OCI-M2 (cell line): Measurements from ENCODE around the gene E2F1.
"Not testable (repeated sequence)": the region's sequence is repeated elsewhere in the genome, so short reads cannot be mapped to it uniquely, and the experiment has no call there.

Experiments used
- DNase-seq: peaks from one replicate; lab custom pipeline; 2025; ENCODE audit not compliant: unreplicated experiment; lab: John Stamatoyannopoulos, UW

The E2F1 gene

DNA sequence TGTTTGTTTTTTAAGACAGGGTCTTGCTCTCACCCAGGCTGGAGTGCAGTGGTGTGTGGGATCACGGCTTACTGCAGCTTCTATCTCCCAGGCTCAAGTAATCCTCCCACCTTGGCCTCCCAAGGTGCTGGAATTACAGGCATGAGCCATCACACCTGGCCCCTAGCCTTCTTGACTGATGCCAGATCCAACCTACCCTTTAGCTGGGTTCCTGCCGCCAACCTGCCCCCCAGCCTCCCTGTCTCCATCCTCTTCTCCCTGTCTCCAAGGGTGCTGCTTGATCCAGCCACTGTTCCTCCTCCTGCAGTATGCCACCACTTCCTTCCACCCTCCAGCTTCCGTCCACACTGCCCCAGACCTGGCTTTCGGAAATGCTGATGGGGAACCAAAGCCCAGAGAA is 27.3 kb downstream of the E2F1 start:
- DNase-seq, result no peak

DNA sequence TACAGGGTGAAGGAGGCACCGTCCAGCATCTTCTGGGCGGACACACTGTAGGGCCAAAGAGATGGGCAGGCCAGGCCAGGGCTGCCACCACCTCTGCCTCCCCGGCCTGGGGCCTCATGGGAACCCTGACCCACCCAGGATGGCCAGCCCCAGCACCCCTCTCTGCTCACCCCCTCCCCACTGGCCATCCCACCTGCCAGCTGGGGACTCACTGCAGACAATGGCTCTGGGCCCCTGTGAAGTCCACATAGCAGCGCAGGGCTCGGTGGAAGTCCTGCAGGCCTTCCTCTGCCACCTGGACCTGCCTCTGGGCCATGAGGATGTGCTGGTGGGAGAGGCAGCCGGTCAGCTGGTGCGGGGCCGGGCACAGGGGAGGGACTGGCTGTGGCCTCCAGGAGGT is 27.7 kb downstream of the E2F1 start:
- no peak for DNase-seq

DNA sequence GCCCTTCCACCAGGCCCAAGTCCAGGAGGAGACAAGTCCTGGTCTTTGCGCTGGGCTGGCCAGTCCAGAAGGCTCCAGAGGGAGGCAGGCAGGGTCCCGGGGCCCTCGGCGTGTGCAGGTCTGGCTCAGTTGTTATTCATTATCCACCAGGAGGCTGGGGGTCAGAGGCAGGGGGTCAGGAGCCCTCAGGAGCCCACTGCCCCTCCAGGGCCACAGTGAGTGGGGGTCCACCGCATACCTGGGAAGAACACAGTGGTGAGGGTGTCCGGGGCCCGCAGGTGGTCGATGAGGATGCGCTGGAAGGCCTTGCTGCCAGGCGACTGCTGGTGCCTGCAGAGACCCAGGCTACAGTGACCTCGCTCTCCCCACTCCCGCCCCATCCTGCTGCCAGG is 28.5 kb downstream of the E2F1 start:
- no peak for DNase-seq

DNA sequence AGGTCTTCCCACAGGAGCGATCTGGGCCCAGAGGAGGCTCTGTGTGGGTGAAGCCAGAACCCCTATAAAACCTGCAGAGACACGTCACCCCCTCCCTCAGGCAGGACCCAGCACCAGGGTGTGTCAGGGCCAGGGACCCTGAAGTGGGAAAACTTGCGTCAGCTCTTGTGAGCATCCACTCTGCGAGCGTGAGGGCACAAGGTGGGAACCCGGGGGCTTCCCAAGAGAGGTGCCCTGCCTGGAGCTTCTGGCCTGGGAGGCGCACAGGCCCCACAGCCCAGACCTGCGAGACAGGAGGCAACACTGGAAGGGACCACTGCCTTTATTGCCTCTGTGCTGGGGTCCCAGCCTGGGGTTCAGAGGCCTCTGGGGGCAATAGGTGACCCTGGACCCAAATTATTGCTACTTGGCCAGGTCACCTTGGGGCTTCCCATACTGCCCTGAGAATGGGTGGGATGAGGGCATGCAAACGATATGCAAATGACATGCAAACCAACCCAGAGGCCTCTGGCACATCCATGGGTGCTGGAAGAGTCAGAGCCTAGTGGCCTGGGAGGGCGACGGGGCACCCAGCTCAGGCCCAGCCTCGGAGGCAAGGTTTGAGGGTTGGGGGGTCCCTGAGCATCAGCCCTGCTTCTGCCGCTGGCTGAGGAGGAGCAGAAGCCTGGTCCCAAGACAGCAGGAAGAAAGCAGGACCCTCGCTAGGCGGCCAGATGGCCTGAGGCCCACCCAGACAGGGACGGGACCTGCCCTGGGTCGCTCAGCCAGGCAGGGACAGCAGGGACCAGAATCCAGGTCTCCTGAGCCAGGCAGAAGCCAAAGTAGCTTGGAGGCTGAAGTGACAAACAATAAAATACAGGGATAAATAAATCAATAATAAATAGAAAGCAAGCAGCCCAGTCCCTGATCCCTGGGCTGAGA is 29.1 kb downstream of the E2F1 start:
- DNase-seq, result no peak

DNA sequence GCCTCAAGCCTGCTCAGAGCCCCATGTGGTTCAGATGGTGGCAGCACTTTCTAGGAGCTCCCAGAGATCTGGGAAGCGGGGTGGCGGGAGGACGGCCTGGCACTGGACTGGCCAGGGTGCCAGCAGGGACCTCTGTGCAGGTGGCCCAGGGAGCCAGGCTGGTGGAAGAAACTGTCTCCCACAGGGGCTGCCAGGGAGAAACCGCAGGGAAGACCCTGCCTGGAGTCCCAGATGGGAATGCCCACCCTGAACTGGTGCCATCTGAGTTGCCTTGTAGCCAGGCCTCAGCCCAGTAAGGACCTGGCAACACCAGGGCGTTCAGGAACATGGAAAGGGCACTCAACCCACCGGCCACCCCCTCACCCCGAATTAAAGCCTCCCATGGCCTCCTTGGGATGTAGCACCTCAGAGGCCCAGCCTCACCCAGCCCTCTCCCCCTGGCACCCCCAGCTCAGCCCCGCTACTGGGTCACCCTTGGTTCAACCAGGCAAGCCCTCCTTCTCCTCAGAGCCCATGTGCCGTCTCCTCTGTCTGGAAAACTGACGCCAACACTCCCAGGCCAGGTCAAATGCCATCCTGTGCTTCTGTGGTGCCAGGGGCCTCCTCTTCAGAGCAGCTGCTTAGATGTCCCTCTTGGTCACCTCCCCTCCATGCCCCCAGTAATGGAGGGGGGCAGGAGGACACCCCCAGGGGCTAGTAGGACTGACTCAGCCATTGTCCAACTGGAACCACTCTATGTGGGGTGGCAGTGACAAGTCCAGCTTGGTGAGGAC is 30.0 kb downstream of the E2F1 start:
- no peak for DNase-seq

DNA sequence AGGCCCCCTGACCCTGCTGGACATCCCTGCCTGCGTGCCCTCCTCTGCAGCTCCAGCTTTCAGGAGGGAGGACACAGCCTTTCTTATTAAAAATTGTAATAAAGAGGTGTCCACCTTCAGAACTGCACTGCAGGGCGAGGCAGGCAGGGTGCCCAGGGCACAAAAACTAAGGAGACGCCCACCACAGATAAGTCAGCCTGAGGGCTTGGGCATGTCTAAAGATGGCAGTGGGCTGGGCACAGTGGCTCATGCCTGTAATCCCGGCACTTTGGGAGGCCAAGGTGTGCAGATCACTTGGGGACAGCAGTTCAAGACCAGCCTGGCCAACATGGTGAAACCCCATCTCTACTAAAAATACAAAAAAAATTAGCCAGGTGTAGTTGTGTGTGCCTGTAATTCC is 31.0 kb downstream of the E2F1 start:
- DNase-seq, result no peak

DNA sequence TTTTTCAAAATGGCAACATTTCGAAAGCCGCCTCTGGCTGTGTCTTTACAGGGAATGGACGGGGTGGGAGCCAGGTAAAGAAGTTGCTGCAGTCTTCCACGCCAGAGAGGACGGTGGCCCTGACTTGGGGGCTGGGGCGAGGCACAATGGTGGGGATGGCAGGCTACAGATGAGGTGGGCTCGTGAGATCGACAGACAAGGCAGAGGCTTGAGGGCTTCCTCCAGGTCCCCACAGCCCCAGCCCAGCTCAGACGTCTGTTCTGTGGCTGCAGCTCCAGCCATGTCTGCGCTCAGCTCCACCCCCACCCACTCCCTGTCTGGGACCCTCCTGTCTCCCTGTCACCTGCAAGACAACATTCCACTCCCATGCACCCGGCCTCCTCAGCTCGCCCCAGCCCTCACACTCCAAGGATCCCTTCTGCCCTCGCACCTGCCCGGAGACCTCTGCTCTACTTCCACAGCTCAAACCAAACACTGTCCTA is 31.5 kb downstream of the E2F1 start:
- no peak for DNase-seq

DNA sequence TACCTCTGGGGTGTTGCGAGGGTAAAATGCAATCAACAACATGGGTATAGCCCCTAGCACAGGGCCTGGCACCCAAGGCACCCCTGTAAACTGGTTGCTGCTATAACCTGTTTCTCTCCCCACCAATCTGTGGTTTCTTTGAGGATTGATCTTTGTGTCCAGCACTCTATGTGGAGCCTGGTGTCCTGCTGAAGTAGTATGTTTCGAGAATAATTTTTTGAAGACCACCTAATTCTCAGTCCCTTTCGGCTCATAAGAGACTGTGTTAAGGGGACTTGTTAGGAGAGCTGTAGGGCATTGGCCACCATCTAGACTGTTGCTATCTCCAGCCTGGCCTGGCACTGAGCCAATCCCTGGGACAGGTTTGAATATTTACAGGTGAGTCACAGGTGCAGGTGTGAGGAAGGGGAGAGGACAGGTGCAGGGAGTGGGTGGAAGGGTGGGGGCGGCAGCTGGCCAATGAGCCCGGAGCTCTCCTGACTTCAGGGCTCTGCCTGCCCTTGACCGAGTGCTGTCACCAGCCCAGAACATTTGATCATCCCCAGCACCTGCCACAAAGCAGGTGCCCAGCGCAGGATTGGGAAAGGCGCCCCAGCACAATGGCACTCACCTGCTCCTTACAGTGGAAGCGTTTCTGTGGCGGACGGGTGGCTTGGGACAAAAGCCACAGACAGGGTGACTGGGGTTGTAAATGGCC is 32.1 kb downstream of the E2F1 start:
- DNase-seq, result no peak

DNA sequence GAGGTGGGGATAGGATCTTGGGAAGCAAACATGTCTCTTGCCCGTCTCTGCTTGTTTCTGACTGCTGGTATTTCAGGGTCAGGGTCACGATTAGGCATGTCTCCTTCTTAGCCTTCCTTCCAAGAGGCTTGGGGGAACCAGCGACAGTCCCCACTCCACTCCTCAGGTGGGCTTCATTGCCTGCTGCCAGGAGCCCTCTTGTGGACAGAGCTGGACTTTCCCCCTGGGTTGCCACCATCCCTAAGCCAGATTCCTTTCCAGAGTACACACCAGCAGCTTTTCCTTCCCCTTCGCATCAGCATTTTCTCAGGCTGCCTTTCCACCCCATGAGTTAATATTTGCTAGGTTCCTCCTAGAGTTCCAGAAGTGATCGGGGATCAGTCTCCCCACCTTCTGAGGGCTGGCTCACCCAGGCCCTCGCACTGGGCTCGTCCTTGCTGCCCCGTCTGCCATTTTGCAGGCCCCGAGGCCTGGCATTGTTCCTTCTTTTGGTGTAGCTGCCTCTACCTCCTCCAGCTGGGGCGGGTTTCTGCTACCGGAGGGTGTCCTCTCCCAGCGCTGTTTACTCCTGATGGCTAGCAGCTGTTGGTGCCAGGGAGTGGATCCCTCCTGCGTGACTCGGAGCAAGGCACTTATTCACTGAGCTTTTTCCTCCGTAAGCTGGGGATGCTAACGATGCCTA is 32.8 kb downstream of the E2F1 start:
- peak; percentile 24 for DNase-seq

DNA sequence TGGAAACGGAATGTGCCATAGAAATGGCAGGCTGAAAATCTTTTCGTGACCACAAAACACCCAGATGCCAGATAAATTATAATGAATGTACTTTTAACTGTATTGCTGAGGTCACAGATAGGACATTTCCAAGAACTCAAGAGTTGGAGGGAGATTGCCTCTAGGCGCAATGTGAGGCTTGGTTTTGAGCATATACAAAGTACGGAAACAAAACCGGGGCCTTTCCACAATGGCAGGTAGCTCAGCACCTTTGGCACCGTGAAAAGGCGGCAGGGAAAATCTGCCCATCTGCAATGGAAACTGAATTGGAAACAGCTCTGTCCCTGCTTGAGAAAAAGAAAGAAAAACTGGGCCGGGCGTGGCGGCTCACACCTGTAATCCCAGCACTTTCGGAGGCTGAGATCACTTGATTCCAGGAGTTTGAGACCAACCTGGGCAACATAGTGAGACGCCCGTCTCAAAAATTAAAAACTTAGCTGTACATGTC is 34.6 kb downstream of the E2F1 start:
- DNase-seq, result no peak

DNA sequence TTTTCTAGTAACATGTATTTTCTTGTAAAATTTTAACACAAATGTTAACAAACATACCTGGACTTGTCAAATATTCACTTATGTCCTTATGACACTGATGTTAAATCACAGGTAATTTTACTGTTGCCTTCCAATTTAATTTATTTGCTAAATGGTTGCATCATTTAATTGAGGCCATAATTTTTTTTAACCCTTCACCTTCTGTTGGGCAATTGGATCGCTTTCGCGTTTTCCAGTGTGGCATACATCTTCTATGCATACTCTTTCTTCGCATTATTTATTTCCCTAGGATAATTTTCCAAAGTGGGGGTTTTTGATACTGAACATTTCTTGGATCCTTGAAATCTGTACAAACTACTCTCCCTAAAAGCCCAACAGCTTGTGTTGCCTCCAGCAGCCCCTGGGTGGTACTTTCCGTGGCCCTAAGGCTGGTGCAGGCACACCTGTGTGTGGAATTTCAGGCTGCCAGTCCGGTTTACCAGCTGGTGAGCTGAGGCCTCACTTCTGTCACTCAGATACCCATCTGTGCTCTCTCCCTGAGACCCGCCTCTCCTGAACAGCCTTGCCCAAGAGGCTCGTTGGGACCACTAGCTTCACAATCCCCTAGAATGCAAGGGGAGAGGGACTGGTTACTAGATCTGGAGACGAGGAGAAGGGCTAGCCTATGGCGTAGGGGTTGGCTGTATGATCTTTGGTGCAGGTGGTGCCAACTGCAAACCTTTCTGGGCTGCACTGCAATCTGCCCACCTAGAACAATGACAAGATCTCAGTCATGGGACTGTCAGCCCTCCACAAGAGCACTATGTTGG is 35.2 kb downstream of the E2F1 start:
- no peak for DNase-seq

DNA sequence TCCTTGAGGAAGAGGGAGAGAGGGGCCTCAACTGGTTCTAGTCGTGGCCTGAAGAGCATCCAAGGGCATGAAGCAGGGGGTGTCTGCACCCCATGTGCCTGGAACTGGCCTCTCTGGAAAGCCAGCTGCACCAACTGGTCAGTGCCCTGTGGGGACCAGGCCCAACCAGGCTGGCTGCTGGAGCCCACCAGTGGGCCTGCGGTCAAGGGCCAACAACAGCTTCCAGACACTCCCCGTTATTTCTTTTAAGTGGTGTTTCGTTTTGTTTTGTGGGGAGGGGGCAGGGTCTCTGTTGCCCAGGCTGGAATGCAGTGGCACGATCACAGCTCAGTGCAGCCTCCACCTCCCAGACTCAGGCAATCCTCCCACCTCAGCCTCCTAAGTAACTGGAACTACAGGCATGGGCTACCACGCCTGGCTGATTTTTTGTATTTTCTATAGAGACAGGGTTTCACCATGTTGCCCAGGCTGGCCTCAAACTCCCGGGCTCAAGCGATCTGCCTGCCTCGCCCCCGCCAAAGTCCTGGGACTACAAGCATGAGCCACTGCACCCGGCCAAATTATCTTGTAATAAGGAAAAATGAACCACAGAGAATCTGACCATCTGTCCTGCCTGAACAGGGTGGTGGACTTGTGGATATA is 36.0 kb downstream of the E2F1 start:
- no peak for DNase-seq

DNA sequence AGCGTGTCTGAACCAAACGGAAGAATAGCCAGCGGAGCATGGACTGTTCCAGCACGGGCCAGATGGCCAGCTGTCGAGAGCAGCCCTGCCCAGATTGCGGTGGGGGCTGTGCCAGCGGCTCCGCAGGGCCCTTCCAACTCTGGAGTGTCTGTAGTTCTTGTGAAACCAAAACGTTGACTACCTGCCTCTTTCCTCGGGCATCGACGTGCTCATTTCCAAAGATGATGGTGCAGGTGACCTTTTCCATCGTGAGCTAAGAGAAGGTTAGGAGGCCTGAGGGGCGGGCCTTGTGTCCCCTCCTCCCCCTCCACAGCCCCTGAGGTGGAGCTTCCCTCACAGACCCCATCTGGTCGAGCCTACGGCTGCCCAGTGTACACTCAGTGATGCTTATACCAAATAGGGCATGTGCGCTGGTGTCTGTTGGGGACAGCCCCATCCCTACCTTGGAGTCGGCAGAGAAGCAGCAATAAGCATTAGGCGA is 36.9 kb downstream of the E2F1 start:
- no peak for DNase-seq

DNA sequence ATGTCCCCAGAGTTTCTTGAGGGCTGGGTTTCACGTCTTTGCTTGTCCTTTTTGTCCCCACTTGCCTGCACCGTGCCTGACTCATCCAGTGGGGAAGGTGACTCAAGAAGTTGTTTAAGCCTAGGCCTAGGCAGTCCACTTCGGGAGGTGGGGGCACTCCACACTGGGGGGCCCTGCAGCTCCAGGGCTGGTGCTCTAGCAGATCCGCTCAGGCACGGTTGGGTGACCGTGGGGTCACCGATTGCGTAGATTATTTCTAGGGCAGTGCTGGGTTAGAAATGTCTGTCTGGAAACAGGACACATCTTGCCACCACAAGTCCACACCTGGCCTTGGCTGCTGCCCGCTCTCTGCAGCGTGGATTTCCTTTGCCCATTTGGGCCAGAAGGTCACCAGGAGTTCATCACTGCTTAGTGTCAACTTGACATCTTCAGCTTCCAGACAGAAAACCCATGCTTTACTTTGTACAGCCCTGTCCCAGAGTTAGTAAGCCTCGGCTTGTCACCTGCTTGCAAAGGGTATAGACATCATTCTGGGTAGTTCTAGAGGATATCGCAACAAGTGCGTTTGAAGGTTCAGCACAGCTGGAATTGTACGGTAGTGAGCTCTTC is 37.7 kb downstream of the E2F1 start:
- no peak for DNase-seq

DNA sequence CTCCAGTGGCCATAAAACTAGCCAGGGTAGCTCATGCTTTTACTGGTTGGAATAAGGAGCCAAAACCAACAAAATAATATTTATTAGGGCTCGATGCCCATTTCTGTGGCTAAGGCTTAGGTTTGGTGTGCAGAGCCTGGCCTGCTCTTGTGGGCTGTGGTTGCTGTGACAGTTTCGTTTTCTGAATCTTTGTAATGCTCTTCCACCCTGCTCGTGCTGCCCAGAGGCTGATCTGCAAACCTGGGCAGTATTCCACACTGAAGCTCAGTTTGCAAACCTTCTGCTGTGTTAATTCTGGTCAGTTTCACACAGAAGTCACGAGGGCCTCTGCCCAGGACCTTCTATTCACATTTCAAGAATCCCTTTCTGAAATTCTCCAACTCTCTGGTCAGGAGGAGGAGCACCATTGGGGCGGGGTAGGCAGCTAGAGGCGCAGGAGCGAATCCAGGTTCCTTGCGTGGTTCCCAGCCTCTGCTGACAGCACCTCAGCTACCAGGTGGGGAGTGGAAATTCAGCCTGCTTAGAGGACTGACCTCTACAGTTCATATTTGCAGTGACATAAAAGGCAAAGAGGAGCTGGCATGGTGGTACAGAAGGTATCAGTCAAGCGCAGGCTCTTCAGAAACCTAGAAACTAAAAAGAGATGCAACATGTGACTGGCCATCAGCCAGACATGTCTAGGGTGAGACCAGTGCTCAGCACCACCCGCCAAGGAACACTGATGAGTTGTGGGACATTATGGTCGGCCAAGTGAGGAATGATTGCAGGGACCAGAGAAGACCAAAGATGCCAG is 38.4 kb downstream of the E2F1 start:
- DNase-seq, result no peak

DNA sequence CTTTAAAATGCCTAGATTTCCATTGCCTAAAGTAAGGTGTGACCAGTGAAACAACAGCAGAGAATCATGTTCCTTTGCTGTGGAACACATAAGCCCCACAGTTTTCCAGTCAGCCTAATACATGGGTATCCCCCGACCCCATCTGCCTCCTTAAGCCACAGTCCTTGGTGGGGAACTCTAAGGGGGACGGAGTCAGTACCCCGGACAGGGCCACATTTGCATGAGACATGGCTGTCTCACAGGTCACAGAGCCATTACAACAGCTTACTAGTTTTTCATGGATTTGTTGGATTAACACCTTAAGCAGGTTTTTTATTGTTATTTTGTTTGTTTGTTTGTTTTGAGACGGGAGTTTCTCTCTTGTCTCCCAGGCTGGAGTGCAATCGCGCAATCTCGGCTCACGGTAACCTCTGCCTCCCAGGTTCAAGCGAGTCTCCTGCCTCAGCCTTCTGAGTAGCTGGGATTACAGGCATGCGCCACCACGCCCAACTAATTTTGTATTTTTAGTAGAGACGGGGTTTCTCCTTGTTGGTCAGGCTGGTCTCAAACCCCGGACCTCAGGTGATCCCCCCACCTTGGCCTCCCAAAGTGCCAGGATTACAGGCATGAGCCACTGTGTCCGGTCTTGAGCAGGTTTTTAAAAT is 39.1 kb downstream of the E2F1 start:
- DNase-seq, result not testable (repeated sequence)

DNA sequence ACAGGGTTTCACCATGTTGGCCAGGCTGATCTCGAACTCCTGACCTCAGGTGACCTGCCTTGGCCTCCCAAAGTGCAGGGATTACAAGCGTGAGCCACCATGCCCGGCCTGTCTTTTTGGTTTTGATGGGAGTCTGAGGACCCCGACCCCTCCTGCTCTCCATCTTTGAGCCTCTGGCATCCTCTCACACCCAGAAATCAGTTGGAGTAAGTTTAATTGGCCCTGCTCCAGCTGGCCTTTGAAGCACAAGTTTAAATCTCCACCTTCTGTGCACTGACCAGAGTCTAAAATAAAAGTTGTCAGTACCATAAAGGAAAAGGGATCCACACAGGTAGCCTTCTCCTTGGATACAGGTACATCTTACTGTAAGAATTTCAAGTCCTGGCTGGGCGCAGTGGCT is 40.0 kb downstream of the E2F1 start:
- DNase-seq, result no peak

DNA sequence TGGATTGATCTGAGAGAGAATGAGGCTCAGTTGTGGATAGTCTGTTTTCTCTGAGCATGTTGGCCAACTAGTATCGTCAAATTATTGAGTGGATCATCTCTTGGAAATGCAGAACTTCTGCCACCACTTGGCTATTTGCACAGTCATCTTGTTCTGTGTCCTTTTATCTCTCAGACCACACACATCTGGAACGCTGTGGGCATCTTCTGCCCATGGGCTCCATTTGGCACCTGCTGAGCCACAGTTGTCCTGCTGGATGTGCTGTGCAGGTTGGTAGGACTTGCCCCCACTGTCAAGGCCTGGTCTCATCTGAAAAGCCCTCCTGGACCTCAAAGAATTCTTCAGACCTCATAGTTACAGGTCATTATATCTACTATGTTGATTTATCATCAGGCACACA is 40.8 kb downstream of the E2F1 start:
- no peak for DNase-seq
